GM19452 (cell line): Measurements from ENCODE around the gene TIGD3.

ENCODE experiments used
- ATAC-seq: cut with Tn5 transposase; IDR thresholded peaks from one replicate; pipeline ENCODE4 v1.9.1; 2021; ENCODE audit not compliant: unreplicated experiment

TIGD3 gene

GRCh38 chr11:65404210-65404609 is 49.7 kb downstream of the TIGD3 start:
- ATAC-seq: no peak

DNA sequence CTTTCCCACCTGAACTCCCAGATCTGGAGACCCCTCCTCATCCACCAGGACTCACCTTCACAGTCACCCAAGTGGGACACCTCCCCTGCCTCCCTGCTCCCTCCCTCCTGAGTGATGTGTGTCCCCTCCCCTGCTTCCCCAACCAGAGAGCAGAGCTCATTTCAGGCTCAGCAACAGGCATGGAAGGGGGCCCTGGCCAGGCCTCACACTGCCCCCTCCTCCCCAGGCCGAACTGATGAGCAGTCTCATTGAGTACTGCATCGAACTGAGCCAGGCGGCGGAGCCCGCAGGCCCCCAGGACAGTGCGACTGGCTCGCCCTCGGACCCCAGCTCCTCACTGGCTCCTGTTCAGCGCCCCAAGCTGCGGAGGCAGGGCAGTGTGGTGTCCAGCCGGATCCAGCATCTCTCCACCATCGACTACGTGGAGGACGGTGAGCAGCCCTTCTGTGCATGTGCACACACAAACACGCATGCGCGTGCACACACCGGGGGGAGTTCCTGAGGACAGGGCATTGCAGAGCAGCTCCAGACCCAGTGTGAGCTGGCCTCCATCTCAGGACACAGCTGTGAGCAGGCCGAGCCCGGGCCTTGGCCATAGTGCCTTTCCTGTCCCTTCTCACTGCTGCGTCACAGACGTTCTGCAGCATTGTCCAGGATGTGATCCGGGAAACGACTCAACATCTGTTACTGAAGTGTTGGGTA is 50.2 kb downstream of the TIGD3 start:
- ATAC-seq: no peak
